ENCODE measurements around the gene LYL1. TPM values are rescaled to one million over a fixed set of nuclear protein-coding genes. Genes with fewer than 3 reads are reported as not detected.

The LYL1 gene
- total and polyA plus RNA-seq, 9 of the 15 experiments (the other 6 are each of a cell fraction or from before 2014, with no cell fraction given) = 1.3 to 266 (median 34.0) TPM

GRCh38 chr19:13093407-13094105 lies 9.1 kb downstream of the LYL1 start (continued):
- no peak for TF ChIP-seq CEBPZ (IDR thresholded peaks at IDR 0.05; ENCODE audit: borderline replicate concordance, low read depth, low read length)
- no peak for TF ChIP-seq KDM2B (CRISPR knock-in tag; IDR thresholded peaks at IDR 0.05)
- TF ChIP-seq ZNF212 (CRISPR knock-in tag; IDR thresholded peaks at IDR 0.05) = no peak
- no peak for TF ChIP-seq ZNF444 (CRISPR knock-in tag; IDR thresholded peaks at IDR 0.05)
- TF ChIP-seq NBN (IDR thresholded peaks at IDR 0.05; ENCODE audit: low read depth) = no peak
- peak; percentile 80 for TF ChIP-seq ARID2 (IDR thresholded peaks at IDR 0.05)
- peak; percentile 55; the same call in 1 of the 2 replicates for TF ChIP-seq XRCC5 (IDR thresholded peaks at IDR 0.05; ENCODE audit: low read depth, low read length)
- no peak for TF ChIP-seq RBM39 (optimal IDR thresholded peaks at IDR 0.05; ENCODE audit: low read depth, low read length)
- TF ChIP-seq TCFL5 (CRISPR knock-in tag; conservative IDR thresholded peaks at IDR 0.05) = no peak
- TF ChIP-seq ID3 (CRISPR knock-in tag; IDR thresholded peaks at IDR 0.05) = no peak
- TF ChIP-seq ID3 (tag; IDR thresholded peaks at IDR 0.05) = no peak

Measured in K562 (cell line).